ENCODE measurements around the gene FILIP1L. TPM values are rescaled to one million over a fixed set of nuclear protein-coding genes. Genes with fewer than 3 reads are reported as not detected.

The FILIP1L gene
- total RNA-seq, 2 experiments from 2014 or later, result not detected

GRCh38 chr3:99928771-99929744 lies 185.2 kb downstream of the FILIP1L start:
- Histone ChIP-seq H3K4me3 (ENCODE audit: low read depth, low read length, poor library complexity, severe bottlenecking) (no peak overlapping the region), H3K4me1 (ENCODE audit: insufficient read depth, low read length, poor library complexity, severe bottlenecking) (no peaks in the 10 kb centered on the region), H3K4me2 (ENCODE audit: low read length) (no peak overlapping the region), H2AFZ (ENCODE audit: low read length) (no peak overlapping the region), H4K20me1 (ENCODE audit: insufficient read depth, low read length) (no peaks in the 10 kb centered on the region), H3K36me3 (ENCODE audit: insufficient read depth, low read length) (no peaks in the 10 kb centered on the region), H3K9me3 (ENCODE audit: low read length) (no peaks in the 10 kb centered on the region), H3K79me2 (ENCODE audit: insufficient read depth, low read depth, low read length) (no peaks in the 10 kb centered on the region), H3K27ac (ENCODE audit: low read depth, low read length, poor library complexity, severe bottlenecking) (no peak overlapping the region), H3K9me2 (ENCODE audit: insufficient read depth, low read length) (no peaks in the 10 kb centered on the region)
- DNase-seq (ENCODE audit: low spot score), result no peak
- intact Hi-C loops (cut with micrococcal nuclease; ENCODE audit: unreplicated experiment), result no loop called here
- ChIA-PET POLR2A (interaction anchor here (0.6 kb wide), 1 partner anchor 85 kb away, joined by 4 read pairs; no protein-coding TSS in a partner anchor), CTCF (ENCODE audit: unreplicated experiment) (no interaction called here)
- no peak for TF ChIP-seq CTCF (conservative IDR thresholded peaks at IDR 0.05; ENCODE audit: low read length)
- no peak for TF ChIP-seq EZH2phosphoT487 (IDR thresholded peaks at IDR 0.05; ENCODE audit: borderline replicate concordance, low read depth, low read length)
- no TSS peak for BruUV-seq (replicated peaks)

- Histone ChIP-seq H3K4me2 (ENCODE audit: low read length) (no peak overlapping the region), H3K9me2 (ENCODE audit: insufficient read depth, low read length) (no peaks in the 10 kb centered on the region), H3K4me3 (ENCODE audit: low read depth, low read length, poor library complexity, severe bottlenecking) (no peak overlapping the region), H3K9me3 (ENCODE audit: low read length) (no peaks in the 10 kb centered on the region), H3K36me3 (ENCODE audit: insufficient read depth, low read length) (no peaks in the 10 kb centered on the region), H3K27ac (ENCODE audit: low read depth, low read length, poor library complexity, severe bottlenecking) (no peak overlapping the region), H2AFZ (ENCODE audit: low read length) (no peak overlapping the region), H3K4me1 (ENCODE audit: insufficient read depth, low read length, poor library complexity, severe bottlenecking) (no peaks in the 10 kb centered on the region), H4K20me1 (ENCODE audit: insufficient read depth, low read length) (no peaks in the 10 kb centered on the region), H3K79me2 (ENCODE audit: insufficient read depth, low read depth, low read length) (no peaks in the 10 kb centered on the region)
- ChIA-PET POLR2A (interaction anchor here (0.7 to 1.1 kb wide), 2 partner anchors 13 to 94 kb away, joined by 3 to 4 read pairs; no protein-coding TSS in a partner anchor), CTCF (ENCODE audit: unreplicated experiment) (no interaction called here)
- DNase-seq (ENCODE audit: low spot score), result no peak
- no TSS peak for BruUV-seq (replicated peaks)
- intact Hi-C loops (cut with micrococcal nuclease; ENCODE audit: unreplicated experiment), result no loop called here
- no peak for TF ChIP-seq CTCF (conservative IDR thresholded peaks at IDR 0.05; ENCODE audit: low read length)
- TF ChIP-seq EZH2phosphoT487 (IDR thresholded peaks at IDR 0.05; ENCODE audit: borderline replicate concordance, low read depth, low read length), result no peak
Measured at GRCh38 chr3:99927671-99928457, 186.4 kb downstream of the FILIP1L start.
